Measurements from ENCODE around the gene LNPK. TPM values are rescaled to one million over a fixed set of nuclear protein-coding genes. Genes with fewer than 3 reads are reported as not detected.
A peak's percentile ranks its signal among the peaks of the same experiment; 100 is the strongest.

LNPK gene
- total RNA-seq, 4 donors from 2014 or later: 18.9 to 48.1 (median 20.2) TPM

DNA sequence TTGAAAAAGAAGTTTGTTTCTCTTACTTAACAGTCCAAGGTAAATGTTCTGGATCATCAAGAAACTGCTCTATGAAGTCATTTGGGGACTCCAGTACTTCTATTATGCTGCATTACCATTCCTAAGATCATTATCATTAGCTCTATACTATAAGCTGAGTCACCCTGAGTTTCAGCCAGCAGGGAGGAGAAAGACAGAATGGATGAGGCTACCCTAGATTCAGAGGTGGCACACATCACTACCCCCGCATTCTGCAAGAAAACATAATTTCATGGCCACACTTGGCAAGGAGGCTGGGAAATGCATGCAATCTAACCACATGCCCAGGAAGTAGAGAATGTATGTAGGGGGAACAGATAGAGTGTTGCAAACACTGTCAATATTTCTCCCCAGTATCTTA, 16.6 kb upstream of the LNPK start:
- H3K27me3 ChIP-seq: no peaks in the 10 kb centered on the region
- 81 to 88% methylated on average over 1 of the region's 1 CpG for WGBS, 2 donors
- no peak for DNase-seq
- no peak overlapping the region for H3K4me3 ChIP-seq (replicated peaks in 1 of 3)
- H3K4me1 ChIP-seq: no peaks in the 10 kb centered on the region
- H3K27ac ChIP-seq: no peak overlapping the region
- H3K36me3 ChIP-seq: no peaks in the 10 kb centered on the region
- H3K9me3 ChIP-seq: no peaks in the 10 kb centered on the region
- intact Hi-C loops (cut with DNase I): no loop called here
- TF ChIP-seq, protein P1, sequence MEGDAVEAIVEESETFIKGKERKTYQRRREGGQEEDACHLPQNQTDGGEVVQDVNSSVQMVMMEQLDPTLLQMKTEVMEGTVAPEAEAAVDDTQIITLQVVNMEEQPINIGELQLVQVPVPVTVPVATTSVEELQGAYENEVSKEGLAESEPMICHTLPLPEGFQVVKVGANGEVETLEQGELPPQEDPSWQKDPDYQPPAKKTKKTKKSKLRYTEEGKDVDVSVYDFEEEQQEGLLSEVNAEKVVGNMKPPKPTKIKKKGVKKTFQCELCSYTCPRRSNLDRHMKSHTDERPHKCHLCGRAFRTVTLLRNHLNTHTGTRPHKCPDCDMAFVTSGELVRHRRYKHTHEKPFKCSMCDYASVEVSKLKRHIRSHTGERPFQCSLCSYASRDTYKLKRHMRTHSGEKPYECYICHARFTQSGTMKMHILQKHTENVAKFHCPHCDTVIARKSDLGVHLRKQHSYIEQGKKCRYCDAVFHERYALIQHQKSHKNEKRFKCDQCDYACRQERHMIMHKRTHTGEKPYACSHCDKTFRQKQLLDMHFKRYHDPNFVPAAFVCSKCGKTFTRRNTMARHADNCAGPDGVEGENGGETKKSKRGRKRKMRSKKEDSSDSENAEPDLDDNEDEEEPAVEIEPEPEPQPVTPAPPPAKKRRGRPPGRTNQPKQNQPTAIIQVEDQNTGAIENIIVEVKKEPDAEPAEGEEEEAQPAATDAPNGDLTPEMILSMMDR (IDR thresholded peaks at IDR 0.05): no peak
- TF ChIP-seq POLR2A (IDR thresholded peaks at IDR 0.05): no peak

DNA sequence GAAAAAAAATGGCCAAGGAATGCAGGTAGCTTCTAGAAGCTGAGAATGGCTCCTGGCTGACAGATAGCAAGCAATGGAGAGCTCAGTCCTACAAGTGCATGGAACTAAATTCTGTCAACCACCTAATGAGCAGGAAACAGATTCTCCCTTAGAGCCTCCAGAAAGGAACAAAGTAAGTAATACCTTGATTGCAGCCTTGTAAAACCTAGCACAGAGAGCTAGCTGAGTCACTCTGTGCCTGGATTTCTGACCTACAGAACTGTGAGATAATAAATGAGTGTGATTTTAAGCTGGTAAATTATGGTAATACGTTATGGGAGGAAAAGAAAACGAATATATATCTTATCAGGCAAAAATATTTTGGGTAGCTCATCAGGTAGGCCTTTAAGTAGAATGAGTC, 7.4 kb upstream of the LNPK start:
- WGBS, 2 donors: 83% methylated on average over 2 of the region's 2 CpGs
- no peaks in the 10 kb centered on the region for H3K36me3 ChIP-seq
- no peak overlapping the region for H3K4me3 ChIP-seq (replicated peaks in 1 of 3)
- intact Hi-C loops (cut with DNase I): no loop called here
- no peaks in the 10 kb centered on the region for H3K9me3 ChIP-seq
- no peak overlapping the region for H3K27ac ChIP-seq
- no peaks in the 10 kb centered on the region for H3K4me1 ChIP-seq
- H3K27me3 ChIP-seq: no peaks in the 10 kb centered on the region
- no peak for TF ChIP-seq POLR2A (IDR thresholded peaks at IDR 0.05)
- TF ChIP-seq, protein P1 (IDR thresholded peaks at IDR 0.05): no peak
- no peak for DNase-seq

DNA sequence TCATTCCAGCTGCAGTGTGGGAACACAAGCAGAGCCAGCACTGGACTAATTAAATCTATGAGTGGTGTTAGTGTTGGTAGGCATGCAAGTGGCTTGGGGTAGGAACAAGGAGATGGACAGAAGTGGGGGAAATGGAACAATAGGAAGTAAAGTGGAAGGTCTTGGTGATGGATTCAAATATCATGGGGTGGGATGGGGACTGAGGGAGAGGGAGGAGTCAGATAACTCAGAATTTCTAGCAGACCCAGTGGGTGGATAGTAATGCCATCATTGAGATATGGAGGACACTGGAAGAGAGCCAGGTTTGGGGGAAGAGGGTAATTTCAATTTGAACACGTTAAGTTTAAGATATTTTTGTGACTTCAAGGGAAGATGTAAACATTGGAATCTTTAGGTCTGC, 2.9 kb upstream of the LNPK start:
- H3K9me3 ChIP-seq: no peaks in the 10 kb centered on the region
- WGBS, 2 donors: 47 to 73% methylated on average over 1 of the region's 1 CpG
- TF ChIP-seq, protein P1 (IDR thresholded peaks at IDR 0.05): no peak
- TF ChIP-seq POLR2A (IDR thresholded peaks at IDR 0.05): no peak
- no peak overlapping the region for H3K4me3 ChIP-seq (replicated peaks in 1 of 3)
- no peaks in the 10 kb centered on the region for H3K36me3 ChIP-seq
- no peak overlapping the region for H3K27ac ChIP-seq
- DNase-seq: no peak
- intact Hi-C loops (cut with DNase I): no loop called here
- H3K27me3 ChIP-seq: no peaks in the 10 kb centered on the region
- no peaks in the 10 kb centered on the region for H3K4me1 ChIP-seq

DNA sequence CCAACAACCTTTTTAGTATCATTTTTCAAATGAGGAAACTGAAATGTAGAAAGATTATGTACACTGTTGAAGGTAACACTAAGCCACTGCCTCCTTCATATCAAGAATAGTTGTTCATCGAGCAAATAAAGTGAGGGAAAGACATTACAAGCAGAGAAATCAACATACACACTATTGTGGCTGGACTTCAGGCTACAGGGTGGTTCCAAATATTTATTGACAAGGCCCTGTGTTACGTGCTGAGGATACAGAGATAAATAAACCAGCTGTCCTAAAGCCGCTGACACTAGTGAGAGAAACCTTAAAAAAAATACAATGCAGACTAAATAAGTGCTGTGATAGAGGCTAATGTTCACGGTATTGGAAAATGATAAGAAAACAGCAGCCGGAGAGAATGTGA, 1.9 kb upstream of the LNPK start:
- no peak overlapping the region for H3K27ac ChIP-seq
- no peaks in the 10 kb centered on the region for H3K27me3 ChIP-seq
- no peaks in the 10 kb centered on the region for H3K9me3 ChIP-seq
- no peak for DNase-seq
- intact Hi-C loops (cut with DNase I): no loop called here
- WGBS, 2 donors: 89 to 91% methylated on average over 5 of the region's 5 CpGs
- no peaks in the 10 kb centered on the region for H3K36me3 ChIP-seq
- H3K4me1 ChIP-seq: no peaks in the 10 kb centered on the region
- H3K4me3 ChIP-seq (replicated peaks in 1 of 3): no peak overlapping the region
- TF ChIP-seq POLR2A (IDR thresholded peaks at IDR 0.05): no peak
- TF ChIP-seq, protein P1 (IDR thresholded peaks at IDR 0.05): no peak

DNA sequence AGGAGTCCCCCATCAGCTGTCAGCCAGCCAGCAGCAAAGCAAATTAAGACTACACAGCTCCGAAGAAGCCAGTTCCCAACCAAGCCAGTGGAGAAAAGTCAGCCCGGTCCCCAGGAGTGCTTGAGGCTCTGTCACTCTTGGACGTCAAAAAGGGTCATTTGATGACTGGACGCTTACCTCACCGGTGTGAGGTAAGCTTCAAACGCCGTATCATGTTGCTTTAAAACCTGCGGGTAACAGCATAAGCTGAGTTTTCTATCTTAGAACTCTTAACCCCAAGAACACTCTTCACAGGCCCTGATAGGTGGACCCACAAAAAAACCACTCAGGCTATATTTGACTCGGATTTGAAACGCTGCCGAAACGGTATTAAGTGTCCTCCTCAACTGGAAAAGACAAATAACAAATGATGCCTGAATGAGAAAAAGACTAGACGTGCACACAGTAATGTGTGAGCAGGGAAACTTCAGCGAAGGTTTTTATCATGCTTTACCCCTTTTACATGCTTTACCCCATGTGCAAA, 682 bp upstream of the LNPK start:
- H3K9me3 ChIP-seq: no peaks in the 10 kb centered on the region
- H3K27me3 ChIP-seq: no peaks in the 10 kb centered on the region
- H3K36me3 ChIP-seq: no peaks in the 10 kb centered on the region
- peak overlapping the region in 2 of 3 donors; percentile 53 to 67 for H3K27ac ChIP-seq
- 15 to 16% methylated on average over 14 of the region's 14 CpGs for WGBS, 2 donors
- peak overlapping the region; percentile 54 to 73 (median 67) for H3K4me3 ChIP-seq (replicated peaks in 1 of 3)
- peak; percentile 17 to 35 for DNase-seq
- intact Hi-C loops (cut with DNase I): no loop called here
- no peaks in the 10 kb centered on the region for H3K4me1 ChIP-seq
- no peak for TF ChIP-seq POLR2A (IDR thresholded peaks at IDR 0.05)
- TF ChIP-seq, protein P1 (IDR thresholded peaks at IDR 0.05): no peak
